ENCODE data around the gene TNIP3. TPM values are rescaled to one million over a fixed set of nuclear protein-coding genes. Genes with fewer than 3 reads are reported as not detected.

Gene TNIP3
- total and polyA plus RNA-seq, 8 donors, result 0.75 to 8.8 (median 1.3) TPM

GRCh38 chr4:121146530-121146929 lies 17.6 kb downstream of the TNIP3 start:
- H3K27ac ChIP-seq, result peak overlapping the region in 1 of 2 donors; percentile 57
- peaks cover 0 to 26% of the 10 kb centered on the region in 2 donors for H3K36me3 ChIP-seq
- TF ChIP-seq CTCF (IDR thresholded peaks at IDR 0.05), result no peak
- no peak overlapping the region for H3K4me3 ChIP-seq
- H3K9me3 ChIP-seq, result no peaks in the 10 kb centered on the region
- intact Hi-C loops (cut with DNase I), result no loop called here
- no peaks in the 10 kb centered on the region for H3K27me3 ChIP-seq
- peaks cover 0 to 7% of the 10 kb centered on the region in 2 donors for H3K4me1 ChIP-seq
- DNase-seq (peak in 1 of 4 donors; percentile 31), ATAC-seq (peak; percentile 68)

- DNase-seq, result no peak
- intact Hi-C loops (cut with DNase I), result no loop called here
- no peak for TF ChIP-seq CTCF (IDR thresholded peaks at IDR 0.05)
- Histone ChIP-seq H3K27ac (no peak overlapping the region), H3K4me3 (no peak overlapping the region), H3K4me1 (peaks cover 0 to 7% of the 10 kb centered on the region in 2 donors), H3K27me3 (no peaks in the 10 kb centered on the region), H3K9me3 (no peaks in the 10 kb centered on the region), H3K36me3 (peaks cover 0 to 33% of the 10 kb centered on the region in 2 donors)
- ATAC-seq, result no peak
Observed at GRCh38 chr4:121145430-121145829, 18.7 kb downstream of the TNIP3 start.

- no peaks in the 10 kb centered on the region for H3K27me3 ChIP-seq
- intact Hi-C loops (cut with DNase I), result no loop called here
- ATAC-seq (no peak), DNase-seq (no peak)
- no peak overlapping the region for H3K4me3 ChIP-seq
- H3K9me3 ChIP-seq, result no peaks in the 10 kb centered on the region
- H3K4me1 ChIP-seq, result peaks cover 0 to 7% of the 10 kb centered on the region in 2 donors
- peaks cover 0 to 38% of the 10 kb centered on the region in 2 donors for H3K36me3 ChIP-seq
- H3K27ac ChIP-seq, result no peak overlapping the region
- no peak for TF ChIP-seq CTCF (IDR thresholded peaks at IDR 0.05)
Observed at GRCh38 chr4:121144021-121144420, 20.1 kb downstream of the TNIP3 start.

GRCh38 chr4:121143131-121143530 lies 21.0 kb downstream of the TNIP3 start:
- ATAC-seq, result no peak
- peaks cover 0 to 36% of the 10 kb centered on the region in 2 donors for H3K36me3 ChIP-seq
- TF ChIP-seq CTCF (IDR thresholded peaks at IDR 0.05), result no peak

GRCh38 chr4:121140716-121141460 lies 23.2 kb downstream of the TNIP3 start:
- Histone ChIP-seq H3K36me3 (peaks cover 0 to 41% of the 10 kb centered on the region in 2 donors), H3K4me1 (no peaks in the 10 kb centered on the region), H3K27ac (no peak overlapping the region), H3K9me3 (no peaks in the 10 kb centered on the region), H3K27me3 (no peaks in the 10 kb centered on the region), H3K4me3 (no peak overlapping the region)
- ATAC-seq (no peak), DNase-seq (no peak)
- intact Hi-C loops (cut with DNase I), result no loop called here
- no peak for TF ChIP-seq CTCF (IDR thresholded peaks at IDR 0.05)

More at GRCh38 chr4:121143131-121143530, 21.0 kb downstream of the TNIP3 start:
- no peak for DNase-seq
- H3K4me3 ChIP-seq, result no peak overlapping the region
- no peaks in the 10 kb centered on the region for H3K27me3 ChIP-seq
- no peaks in the 10 kb centered on the region for H3K9me3 ChIP-seq
- H3K4me1 ChIP-seq, result peaks cover 0 to under 1% of the 10 kb centered on the region in 2 donors
- intact Hi-C loops (cut with DNase I), result no loop called here
- H3K27ac ChIP-seq, result no peak overlapping the region

All from left lung (tissue), 10 donors.